ENCODE data around the gene SLAMF9. TPM values are rescaled to one million over a fixed set of nuclear protein-coding genes. Genes with fewer than 3 reads are reported as not detected.

The SLAMF9 gene
- total RNA-seq, 2 experiments from 2014 or later = not detected

DNA sequence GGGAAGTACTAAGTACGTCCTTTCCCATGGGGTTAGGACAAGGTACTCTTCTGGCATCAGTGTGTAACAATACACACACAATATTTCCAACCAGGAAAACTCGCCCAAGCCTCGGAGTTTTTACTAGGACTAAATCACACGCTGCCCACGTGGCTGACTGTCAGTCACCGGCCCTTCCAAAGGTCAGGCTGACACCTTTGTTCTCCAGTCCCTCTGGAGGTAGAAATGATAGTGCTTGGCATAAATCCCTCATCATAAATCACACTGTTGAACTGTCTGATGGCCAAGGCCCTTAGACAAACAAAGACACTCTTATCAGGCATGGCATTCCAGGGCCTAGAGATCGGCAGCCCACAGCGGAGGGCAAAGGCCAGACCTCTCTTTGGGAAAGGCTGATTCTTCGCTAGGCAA is 16.9 kb upstream of the SLAMF9 start:
- peak; percentile 18 for DNase-seq
- no peak for ATAC-seq
- Mint-ChIP-seq H3K27ac (no peak overlapping the region), H3K4me3 (no peak overlapping the region), H3K4me1 (no peaks in the 10 kb centered on the region), H3K27me3 (peaks cover 39% of the 10 kb centered on the region), H3K36me3 (no peaks in the 10 kb centered on the region), H3K9me3 (ENCODE audit: low read depth) (no peaks in the 10 kb centered on the region)
- CTCF ChIA-PET = interaction anchor here (1.6 kb wide), 1 partner anchor 37 kb away, joined by 4 read pairs; no protein-coding TSS in a partner anchor

DNA sequence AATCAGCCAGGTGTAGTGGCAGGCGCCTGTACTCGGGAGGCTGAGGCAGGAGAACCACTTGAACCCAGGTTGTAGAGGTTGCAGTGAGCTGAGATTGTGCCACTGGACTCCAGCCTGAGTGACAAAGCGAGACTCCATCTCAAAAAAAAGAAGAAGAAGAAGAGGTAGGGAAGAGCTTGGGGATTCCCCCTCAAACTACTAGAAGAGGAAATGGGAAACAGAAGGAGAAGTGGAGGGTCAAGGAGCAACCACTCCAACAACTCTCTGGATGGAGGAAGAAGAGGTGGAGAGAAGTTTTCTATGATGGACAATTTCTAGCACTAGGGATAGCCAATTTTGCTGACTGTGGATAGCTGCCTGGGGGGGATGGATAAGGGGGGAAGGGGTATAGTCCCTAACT is 14.9 kb upstream of the SLAMF9 start:
- no peaks in the 10 kb centered on the region for H3K9me3 Mint-ChIP-seq (ENCODE audit: low read depth)
- no peak overlapping the region for H3K27ac Mint-ChIP-seq
- ATAC-seq = no peak
- H3K4me3 Mint-ChIP-seq = no peak overlapping the region
- H3K4me1 Mint-ChIP-seq = no peaks in the 10 kb centered on the region
- CTCF ChIA-PET = interaction anchor here (1.1 kb wide), 1 partner anchor 35 kb away, joined by 3 read pairs; no protein-coding TSS in a partner anchor
- H3K36me3 Mint-ChIP-seq = no peaks in the 10 kb centered on the region
- DNase-seq = no peak
- H3K27me3 Mint-ChIP-seq = peaks cover 51% of the 10 kb centered on the region

DNA sequence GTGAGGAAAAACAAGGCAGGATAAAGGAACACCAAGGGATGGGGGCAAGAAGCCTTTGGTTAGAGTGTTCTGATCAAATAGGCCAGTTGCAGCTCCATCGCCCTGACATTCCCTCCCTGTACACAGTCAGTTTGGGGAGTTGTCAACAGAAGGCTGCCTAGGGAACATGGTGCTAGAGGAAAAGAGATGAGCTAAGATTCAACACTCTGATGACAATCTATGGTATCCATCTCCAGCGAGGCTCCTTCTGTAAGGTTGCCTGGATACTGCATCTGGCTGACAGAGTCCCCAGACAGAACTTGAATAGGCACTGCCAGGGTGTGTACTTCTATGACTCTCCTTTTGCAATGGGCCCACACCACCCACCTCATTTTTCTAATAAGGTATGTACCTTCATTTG is 11.2 kb upstream of the SLAMF9 start:
- no peak for DNase-seq
- H3K27ac Mint-ChIP-seq = no peak overlapping the region
- no peaks in the 10 kb centered on the region for H3K4me1 Mint-ChIP-seq
- H3K27me3 Mint-ChIP-seq = peaks cover 48% of the 10 kb centered on the region
- no peak for ATAC-seq
- H3K36me3 Mint-ChIP-seq = no peaks in the 10 kb centered on the region
- no peak overlapping the region for H3K4me3 Mint-ChIP-seq
- CTCF ChIA-PET = no interaction called here
- no peaks in the 10 kb centered on the region for H3K9me3 Mint-ChIP-seq (ENCODE audit: low read depth)

DNA sequence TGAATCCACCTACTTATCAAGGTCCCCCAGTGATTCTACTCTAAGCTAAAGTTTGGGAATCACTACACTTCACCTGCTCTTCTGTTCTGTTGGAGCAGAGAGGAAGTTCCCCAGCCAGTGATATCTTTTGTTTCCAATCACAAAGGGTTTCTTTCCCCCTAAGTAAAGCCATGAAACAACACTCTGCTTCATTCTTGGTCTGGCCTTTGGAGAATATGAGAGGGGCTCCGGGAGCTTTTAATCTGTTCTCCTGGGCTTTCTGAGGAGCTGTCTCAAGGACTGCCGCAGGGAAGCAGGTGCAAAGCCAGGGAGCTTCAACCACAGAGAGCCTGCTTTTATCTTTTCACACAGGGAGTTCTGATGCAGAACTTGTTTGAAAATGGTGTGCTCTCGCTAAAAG is 10.1 kb upstream of the SLAMF9 start:
- Mint-ChIP-seq H3K9me3 (ENCODE audit: low read depth) (no peaks in the 10 kb centered on the region), H3K36me3 (no peaks in the 10 kb centered on the region), H3K27me3 (peaks cover 47% of the 10 kb centered on the region), H3K4me3 (no peak overlapping the region), H3K4me1 (peaks cover 6% of the 10 kb centered on the region), H3K27ac (no peak overlapping the region)
- no peak for ATAC-seq
- CTCF ChIA-PET = interaction anchor here (0.8 kb wide), 1 partner anchor 44 kb away, joined by 3 read pairs; no protein-coding TSS in a partner anchor
- no peak for DNase-seq

DNA sequence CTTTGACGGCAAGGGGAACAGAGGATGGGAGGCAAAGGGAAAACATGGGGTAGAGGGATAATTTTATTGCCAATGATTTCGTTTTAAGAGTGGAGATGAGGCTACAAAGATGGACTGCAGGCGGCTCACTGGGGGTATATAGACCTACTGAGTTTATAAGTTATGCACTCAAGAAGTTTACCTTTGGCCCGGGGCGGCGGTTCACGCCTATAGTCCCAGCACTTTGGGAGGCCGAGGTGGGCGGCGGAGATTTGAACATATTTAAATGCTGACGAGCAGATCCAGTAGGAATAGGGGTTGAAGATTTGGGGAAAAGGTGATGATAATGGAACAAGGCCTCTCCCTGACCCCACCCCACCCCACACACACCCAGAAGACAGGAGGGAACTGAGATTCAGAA is 8.1 kb upstream of the SLAMF9 start:
- DNase-seq (no peak), ATAC-seq (no peak)
- Mint-ChIP-seq H3K4me3 (no peak overlapping the region), H3K9me3 (ENCODE audit: low read depth) (no peaks in the 10 kb centered on the region), H3K36me3 (no peaks in the 10 kb centered on the region), H3K27ac (no peak overlapping the region), H3K4me1 (peaks cover 17% of the 10 kb centered on the region), H3K27me3 (peaks cover 29% of the 10 kb centered on the region)
- CTCF ChIA-PET = no interaction called here

DNA sequence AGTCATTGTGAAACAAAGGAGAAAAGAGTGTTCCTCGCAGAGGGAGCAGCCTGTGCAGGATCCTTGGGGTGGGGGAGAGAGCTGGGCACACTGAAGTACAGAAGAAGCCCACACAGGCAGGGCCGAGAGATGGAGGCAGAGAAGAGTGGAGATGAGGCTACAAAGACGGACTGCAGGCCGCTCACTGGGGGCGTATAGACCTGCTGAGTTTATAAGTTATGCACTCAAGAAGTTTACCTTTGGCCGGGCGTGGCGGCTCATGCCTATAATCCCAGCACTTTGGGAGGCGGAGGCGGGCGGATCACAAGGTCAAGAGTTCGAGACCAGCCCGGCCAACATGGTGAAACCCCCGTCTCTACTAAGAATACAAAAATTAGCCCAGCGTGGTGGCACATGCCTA is 7.6 kb upstream of the SLAMF9 start:
- Mint-ChIP-seq H3K4me3 (no peak overlapping the region), H3K9me3 (ENCODE audit: low read depth) (no peaks in the 10 kb centered on the region), H3K27me3 (peaks cover 24% of the 10 kb centered on the region), H3K36me3 (no peaks in the 10 kb centered on the region), H3K27ac (no peak overlapping the region), H3K4me1 (peaks cover 17% of the 10 kb centered on the region)
- DNase-seq (no peak), ATAC-seq (no peak)
- CTCF ChIA-PET = no interaction called here

DNA sequence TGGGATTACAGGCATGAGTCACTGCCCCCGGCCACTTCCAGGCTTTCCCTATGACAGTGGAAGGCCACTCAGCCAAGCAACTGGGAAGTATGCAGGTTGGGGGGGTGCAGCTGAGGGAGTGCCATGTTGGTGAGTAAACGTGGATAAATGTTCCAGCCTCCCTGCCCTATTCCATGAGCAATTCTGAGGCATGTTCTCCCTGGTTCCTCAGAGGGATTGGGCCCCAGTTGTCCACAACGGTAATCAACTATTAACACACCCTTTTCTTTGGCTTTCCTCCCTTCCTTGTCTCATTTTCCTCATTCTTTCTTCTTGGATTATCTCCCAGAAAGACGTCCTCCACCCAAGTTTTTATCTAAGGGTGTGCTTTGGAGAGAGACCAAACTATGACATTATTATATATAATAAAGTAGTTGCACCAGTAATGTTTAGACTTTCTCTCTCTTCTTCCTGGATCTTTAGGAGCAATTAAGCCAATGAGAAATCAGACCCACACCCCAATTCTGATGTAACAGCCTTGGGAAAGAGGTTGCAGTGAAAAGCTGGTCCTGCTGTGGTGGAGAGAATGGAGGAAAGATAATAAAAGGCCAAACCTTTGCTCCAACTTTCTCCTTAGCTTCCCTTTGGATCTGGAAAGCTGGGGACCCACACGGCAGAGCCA is 6.8 kb upstream of the SLAMF9 start:
- no peak for DNase-seq
- CTCF ChIA-PET = no interaction called here
- H3K4me1 Mint-ChIP-seq = peaks cover 17% of the 10 kb centered on the region
- H3K27me3 Mint-ChIP-seq = peaks cover 16% of the 10 kb centered on the region
- no peak for ATAC-seq
- H3K9me3 Mint-ChIP-seq (ENCODE audit: low read depth) = no peaks in the 10 kb centered on the region
- no peak overlapping the region for H3K4me3 Mint-ChIP-seq
- H3K36me3 Mint-ChIP-seq = no peaks in the 10 kb centered on the region
- H3K27ac Mint-ChIP-seq = no peak overlapping the region

DNA sequence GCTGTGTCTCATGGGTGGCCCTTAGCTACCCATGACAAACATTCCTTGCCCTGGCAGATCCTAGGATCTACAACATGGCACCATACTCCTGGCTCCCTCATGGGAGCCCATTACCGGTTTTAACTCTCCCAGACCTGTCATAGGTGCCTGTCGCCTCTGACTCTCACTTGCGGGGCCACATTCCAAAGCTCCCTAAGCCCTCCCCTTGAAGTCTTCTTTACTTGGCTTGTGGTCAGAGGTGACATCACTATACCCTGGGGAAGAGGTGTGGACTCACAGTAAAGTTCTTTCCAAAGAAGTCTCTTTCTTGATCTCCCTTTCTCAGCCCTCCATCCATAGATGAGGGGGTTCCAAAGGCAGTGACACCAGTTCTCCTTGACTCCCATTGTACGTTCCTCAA is 5.4 kb upstream of the SLAMF9 start:
- Mint-ChIP-seq H3K9me3 (ENCODE audit: low read depth) (no peaks in the 10 kb centered on the region), H3K36me3 (no peaks in the 10 kb centered on the region), H3K27ac (no peak overlapping the region), H3K4me3 (no peak overlapping the region), H3K27me3 (peaks cover 14% of the 10 kb centered on the region), H3K4me1 (peaks cover 17% of the 10 kb centered on the region)
- CTCF ChIA-PET = no interaction called here
- DNase-seq (no peak), ATAC-seq (no peak)

DNA sequence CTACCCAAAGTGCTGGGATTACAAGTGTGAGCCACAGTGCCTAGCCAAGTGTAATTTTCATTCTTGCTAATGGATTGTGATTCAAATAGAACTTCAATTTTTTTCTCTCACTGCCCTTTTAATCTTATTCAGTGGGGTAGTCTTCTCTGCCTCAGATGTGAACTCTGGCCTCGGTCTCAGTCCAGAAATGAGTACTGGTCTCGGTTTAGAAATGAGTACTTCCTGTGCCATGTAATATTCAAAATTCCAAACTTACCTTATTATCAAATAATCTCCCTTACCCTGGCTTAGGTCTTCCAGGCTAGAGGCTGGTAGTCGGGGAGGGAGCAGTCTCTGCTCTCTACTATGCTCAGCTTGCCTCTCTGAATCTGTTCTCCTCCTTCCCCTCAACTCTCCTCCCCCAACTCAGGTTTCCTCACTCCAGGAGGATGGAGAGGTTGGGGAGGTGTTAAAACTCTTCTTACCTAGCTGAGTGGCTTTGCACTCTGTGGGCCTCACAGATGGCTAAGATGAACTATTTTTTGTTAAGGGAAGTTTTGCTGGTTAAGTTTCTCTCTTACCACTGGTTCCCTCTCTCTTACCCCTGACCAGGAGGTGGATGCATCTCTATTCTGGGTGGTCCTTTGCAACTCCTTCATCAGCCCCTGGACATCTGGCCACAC is 4.8 kb upstream of the SLAMF9 start:
- peak; percentile 27 for ATAC-seq
- CTCF ChIA-PET = no interaction called here

DNA sequence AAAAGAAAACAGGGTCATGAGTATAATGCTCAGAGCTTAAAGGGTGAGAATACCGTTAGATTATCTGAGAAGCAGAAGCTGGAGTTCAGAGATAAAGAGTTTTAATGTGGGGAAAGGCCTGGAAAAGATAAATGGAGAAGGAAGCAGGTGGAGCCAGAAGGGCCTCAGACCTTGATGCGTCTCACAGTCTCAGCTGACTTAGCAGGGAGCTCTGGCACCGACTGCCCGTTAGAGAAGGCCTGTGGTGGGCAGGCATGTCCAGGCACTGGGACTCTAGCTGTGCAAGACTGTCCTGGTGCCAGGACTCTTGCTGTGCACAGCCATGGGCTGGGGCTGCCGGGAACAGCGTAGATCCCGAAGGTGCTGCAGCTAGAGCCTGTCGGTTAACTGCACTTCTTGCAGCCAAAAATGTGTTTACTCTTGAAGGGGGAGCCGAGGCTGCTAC is 3.8 kb upstream of the SLAMF9 start:
- CTCF ChIA-PET = interaction anchor here (0.8 to 2.4 kb wide), 3 partner anchors 11 to 50 kb away, joined by 3 to 6 read pairs (median 4); no protein-coding TSS in a partner anchor
- H3K9me3 Mint-ChIP-seq (ENCODE audit: low read depth) = no peaks in the 10 kb centered on the region
- no peak for ATAC-seq
- no peak overlapping the region for H3K4me3 Mint-ChIP-seq
- no peaks in the 10 kb centered on the region for H3K36me3 Mint-ChIP-seq
- DNase-seq = no peak
- no peak overlapping the region for H3K27ac Mint-ChIP-seq
- H3K4me1 Mint-ChIP-seq = peaks cover 17% of the 10 kb centered on the region
- H3K27me3 Mint-ChIP-seq = peaks cover 20% of the 10 kb centered on the region

More for the DNA sequence above, 4.8 kb upstream of the SLAMF9 start:
- H3K4me1 Mint-ChIP-seq = peaks cover 17% of the 10 kb centered on the region
- H3K27me3 Mint-ChIP-seq = peaks cover 17% of the 10 kb centered on the region
- H3K4me3 Mint-ChIP-seq = no peak overlapping the region
- DNase-seq = no peak
- H3K9me3 Mint-ChIP-seq (ENCODE audit: low read depth) = no peaks in the 10 kb centered on the region
- no peak overlapping the region for H3K27ac Mint-ChIP-seq
- H3K36me3 Mint-ChIP-seq = no peaks in the 10 kb centered on the region

DNA sequence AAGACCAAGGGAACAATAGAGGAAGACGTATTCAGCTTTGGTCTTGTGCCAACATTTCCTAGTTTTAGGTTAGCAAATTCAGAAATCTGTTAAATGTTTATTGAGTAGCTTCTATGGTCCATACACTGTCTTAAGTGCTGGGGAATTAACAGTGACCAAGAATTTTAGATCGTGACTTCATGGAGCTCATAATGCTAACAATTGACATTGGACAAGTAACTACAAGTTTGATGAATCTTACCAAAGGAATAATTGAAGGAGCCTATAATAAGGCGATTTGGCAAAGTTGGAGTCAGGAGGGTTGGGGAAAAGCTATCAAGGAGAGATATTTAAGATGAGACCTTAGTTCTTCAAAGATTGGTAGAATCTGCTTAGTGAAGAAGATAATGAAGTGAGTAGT is 1.4 kb upstream of the SLAMF9 start:
- H3K36me3 Mint-ChIP-seq = no peaks in the 10 kb centered on the region
- peaks cover 37% of the 10 kb centered on the region for H3K27me3 Mint-ChIP-seq
- ATAC-seq = no peak
- H3K27ac Mint-ChIP-seq = no peak overlapping the region
- peaks cover 17% of the 10 kb centered on the region for H3K4me1 Mint-ChIP-seq
- CTCF ChIA-PET = interaction anchor here (2.0 to 2.4 kb wide), 3 partner anchors 9 to 52 kb away, joined by 6 to 7 read pairs (median 6); no protein-coding TSS in a partner anchor
- DNase-seq = no peak
- H3K4me3 Mint-ChIP-seq = no peak overlapping the region
- H3K9me3 Mint-ChIP-seq (ENCODE audit: low read depth) = no peaks in the 10 kb centered on the region

DNA sequence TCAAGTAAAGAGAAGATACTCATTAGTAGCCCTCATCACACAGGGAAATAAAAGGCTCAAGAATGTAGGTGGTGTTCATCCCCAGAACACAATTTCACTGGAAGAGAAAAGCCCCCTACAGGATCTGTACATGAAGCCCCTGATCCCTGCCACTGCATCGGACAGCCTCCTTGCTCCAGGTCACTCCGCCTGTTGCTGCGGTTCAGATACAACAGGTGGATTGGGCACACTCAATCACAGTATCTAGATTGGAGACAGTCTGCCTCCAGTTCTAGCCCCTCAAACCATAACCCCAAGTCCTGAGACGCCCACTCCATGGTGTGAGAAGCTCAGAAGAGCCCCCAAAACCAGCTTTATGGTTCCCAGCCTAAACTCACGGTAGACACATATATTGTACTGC is 1.1 kb downstream of the SLAMF9 start:
- Mint-ChIP-seq H3K4me1 (peaks cover 3% of the 10 kb centered on the region), H3K36me3 (no peaks in the 10 kb centered on the region), H3K27ac (no peak overlapping the region), H3K4me3 (no peak overlapping the region), H3K9me3 (ENCODE audit: low read depth) (no peaks in the 10 kb centered on the region), H3K27me3 (peaks cover 49% of the 10 kb centered on the region)
- CTCF ChIA-PET = interaction anchor here (1.0 kb wide), 1 partner anchor 133 kb away, joined by 3 read pairs; no protein-coding TSS in a partner anchor
- ATAC-seq (no peak), DNase-seq (no peak)

DNA sequence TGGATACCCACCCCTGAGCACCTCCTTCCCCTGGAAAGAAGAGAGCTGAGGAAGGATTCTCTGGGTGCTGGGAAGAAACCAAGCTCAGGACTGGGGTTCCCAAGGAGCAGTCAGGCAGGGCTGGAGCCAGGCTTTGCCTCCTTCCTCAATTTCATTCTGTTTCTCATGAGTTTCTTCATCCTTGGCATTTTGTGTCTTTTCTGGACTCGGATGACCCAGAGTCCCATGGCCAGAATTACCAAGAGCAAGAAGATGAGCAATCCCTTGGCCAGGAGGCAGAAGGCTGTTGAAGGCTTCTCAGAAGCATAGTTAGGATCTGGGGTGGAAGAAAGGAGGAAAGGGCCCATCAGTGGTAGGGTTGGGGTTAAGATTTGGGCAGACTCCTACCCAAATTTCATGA is 2.5 kb downstream of the SLAMF9 start:
- no peak overlapping the region for H3K27ac Mint-ChIP-seq
- CTCF ChIA-PET = interaction anchor here (1.6 kb wide), 1 partner anchor 56 kb away, joined by 3 read pairs; no protein-coding TSS in a partner anchor
- no peaks in the 10 kb centered on the region for H3K9me3 Mint-ChIP-seq (ENCODE audit: low read depth)
- ATAC-seq (no peak), DNase-seq (no peak)
- H3K4me1 Mint-ChIP-seq = no peaks in the 10 kb centered on the region
- H3K36me3 Mint-ChIP-seq = no peaks in the 10 kb centered on the region
- no peak overlapping the region for H3K4me3 Mint-ChIP-seq
- peaks cover 60% of the 10 kb centered on the region for H3K27me3 Mint-ChIP-seq

DNA sequence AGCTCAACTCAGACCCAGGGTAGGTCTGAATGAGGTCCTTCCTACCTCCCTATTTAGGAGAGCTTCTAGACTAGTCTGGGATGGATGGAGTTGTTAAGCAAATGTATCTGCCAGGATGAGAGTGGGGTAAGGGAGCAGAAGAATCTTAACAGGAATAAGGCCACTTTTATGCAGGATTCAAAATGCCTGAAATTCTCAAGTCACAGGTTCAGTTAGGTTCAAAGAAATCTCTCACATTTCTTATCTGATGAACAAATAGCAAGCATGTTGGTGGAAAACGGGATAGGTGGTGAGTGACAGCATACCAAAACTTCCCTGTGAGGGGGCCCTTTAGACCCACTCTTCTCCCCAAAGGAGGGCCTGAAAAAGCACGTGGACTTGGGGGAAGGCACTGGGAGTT is 3.0 kb downstream of the SLAMF9 start:
- ATAC-seq = no peak
- H3K4me1 Mint-ChIP-seq = no peaks in the 10 kb centered on the region
- H3K27me3 Mint-ChIP-seq = peaks cover 65% of the 10 kb centered on the region
- no peaks in the 10 kb centered on the region for H3K9me3 Mint-ChIP-seq (ENCODE audit: low read depth)
- no peak for DNase-seq
- H3K36me3 Mint-ChIP-seq = no peaks in the 10 kb centered on the region
- H3K27ac Mint-ChIP-seq = no peak overlapping the region
- CTCF ChIA-PET = interaction anchor here (1.6 kb wide), 1 partner anchor 57 kb away, joined by 3 read pairs; no protein-coding TSS in a partner anchor
- H3K4me3 Mint-ChIP-seq = no peak overlapping the region

Measured in activated CD8-positive, alpha-beta memory T cell treated with anti-CD3 and anti-CD28 coated beads, Interleukin-2, amount 10 ng/mL, durations not matched to agents 7 days and 5 days (primary cell).